K562 (cell line): Measurements from ENCODE around the gene TTC28. TPM values are rescaled to one million over a fixed set of nuclear protein-coding genes. Genes with fewer than 3 reads are reported as not detected.

Experiments
- ATAC-seq: fragments of 200-7000 bp; cut with Tn5 transposase; 3 replicates; pipeline ENCODE4 v1.9.1; 2020; ENCODE audit warnings: moderate library complexity
- BruUV-seq: library from RNA; stranded (reverse); fragments of 400-500 nt; replicated peaks from 2 replicates; lab custom pipeline; 2021; lab: Mats Ljungman, UMichigan
- CTCF ChIA-PET: fragments of 300-600 bp; formaldehyde crosslinking; extraction: SDS; loops from one replicate; lab custom pipeline; 2021; ENCODE audit warnings: low intra/inter-chr PET ratio; lab: Yijun Ruan, JAX
- POLR2A ChIA-PET: fragments of 300-600, 350-650 bp; sonication (Branson Sonifier 250); formaldehyde crosslinking; extraction: SDS; loops from one replicate; lab custom pipeline; 2021; ENCODE audit warnings: antibody characterized with exemption, inconsistent platforms; lab: Yijun Ruan, JAX
- DNase-seq, 4 experiments: peaks; one replicate each; pipeline versions ENCODE4 v3.0.0 to v3.0.0-alpha.2; 2011 to 2018; ENCODE audit warnings: low spot score in 3 of 4, mixed read lengths in 3 of 4; ENCODE audit errors: extremely low read depth in 1 of 4
- FAIRE-seq: peaks from 2 replicates; lab custom pipeline; 2011; peaks lifted over from hg19 to GRCh38; lab: Jason Lieb, UNC
- H2AFZ ChIP-seq: 2 replicates; pipeline ENCODE4 v1.6.0; 2011; ENCODE audit warnings: low read depth, low read length, control low read depth, inconsistent platforms
- H3K27ac ChIP-seq: fragments of 200-600 bp; 3 replicates; pipeline ENCODE4 v1.8.0; 2011; ENCODE audit warnings: low read depth, mild to moderate bottlenecking, control low read depth, inconsistent platforms, low read length, moderate library complexity, mixed read lengths; ENCODE audit errors: extremely low read depth
- H3K27me3 ChIP-seq, 2 experiments: fragments of 300-600 bp in 1 of 2; 2 replicates in 1 of 2; 3 replicates in 1 of 2; pipeline versions ENCODE4 v1.6.0 to v1.8.0; 2011; ENCODE audit warnings: inconsistent platforms in 2 of 2, low read length in 2 of 2, mild to moderate bottlenecking in 1 of 2, mixed read lengths in 1 of 2, moderate library complexity in 1 of 2; ENCODE audit not compliant: control insufficient read depth in 2 of 2, insufficient read depth in 2 of 2
- H3K36me3 ChIP-seq: fragments of 300-600 bp; 3 replicates; pipeline ENCODE4 v1.8.0; 2011; ENCODE audit warnings: mild to moderate bottlenecking, low read length, inconsistent platforms; ENCODE audit not compliant: control insufficient read depth, insufficient read depth
- H3K4me1 ChIP-seq, 2 experiments: fragments of 200-600 bp in 1 of 2; replicated peaks in 1 of 2; 2 replicates in 1 of 2; 3 replicates in 1 of 2; pipeline versions ENCODE4 v1.5.1 to v1.8.0; 2011; ENCODE audit warnings: inconsistent platforms in 2 of 2, low read length in 2 of 2, mild to moderate bottlenecking in 1 of 2, mixed read lengths in 1 of 2, moderate library complexity in 1 of 2; ENCODE audit not compliant: control insufficient read depth in 2 of 2, insufficient read depth in 2 of 2
- H3K4me2 ChIP-seq: 2 replicates; pipeline ENCODE4 v1.6.1; 2011; ENCODE audit warnings: low read length, control low read depth, inconsistent platforms, mixed read lengths; ENCODE audit not compliant: insufficient read depth
- H3K4me3 ChIP-seq: fragments of 200-600 bp; sonication (generic), shearing (Covaris generic); 2 replicates; pipeline ENCODE4 v1.5.1; 2016; ENCODE audit warnings: control low read depth, inconsistent platforms
- H3K79me2 ChIP-seq: fragments of 200-600 bp; 3 replicates; pipeline ENCODE4 v1.8.0; 2011; ENCODE audit warnings: low read length, inconsistent platforms; ENCODE audit not compliant: control insufficient read depth, insufficient read depth
- H3K9ac ChIP-seq, 2 experiments: 2 replicates each; pipeline versions ENCODE4 v1.6.0 to v1.6.1; 2011; ENCODE audit warnings: low read depth in 2 of 2, low read length in 2 of 2, control low read depth in 1 of 2, inconsistent platforms in 1 of 2, mild to moderate bottlenecking in 1 of 2, mixed read lengths in 1 of 2; ENCODE audit not compliant: insufficient read depth in 1 of 2
- H3K9me1 ChIP-seq: one replicate; pipeline ENCODE4 v1.6.0; 2011; ENCODE audit warnings: inconsistent platforms, mild to moderate bottlenecking, low read length, moderate library complexity; ENCODE audit not compliant: control insufficient read depth, insufficient read depth
- H3K9me3 ChIP-seq: replicated peaks from 2 replicates; pipeline ENCODE4 v1.5.1; 2011; ENCODE audit warnings: low read depth, low read length, inconsistent platforms; ENCODE audit not compliant: control insufficient read depth, insufficient read depth
- H4K20me1 ChIP-seq: replicated peaks from 2 replicates; pipeline ENCODE4 v1.6.1; 2011; ENCODE audit warnings: low read length, inconsistent platforms, mixed read lengths; ENCODE audit not compliant: control insufficient read depth, insufficient read depth
- ATF7 ChIP-seq: fragments of 450-650 bp; IDR thresholded peaks from 2 replicates; pipeline ENCODE4 v1.7.1; 2014; ENCODE audit warnings: mild to moderate bottlenecking, moderate library complexity
- COPS2 ChIP-seq: fragments of 450-650 bp; conservative IDR thresholded peaks from 2 replicates; pipeline ENCODE4 v1.6.1; 2016; ENCODE audit warnings: mild to moderate bottlenecking, moderate library complexity
- E2F4 ChIP-seq: sonication (generic); formaldehyde crosslinking; IDR thresholded peaks from 2 replicates; pipeline ENCODE4 v1.8.0; 2022; ENCODE audit warnings: mild to moderate bottlenecking, low read depth, missing genetic modification reagents
- EGR1 ChIP-seq: fragments of 450-650 bp; conservative IDR thresholded peaks from 2 replicates; pipeline ENCODE4 v1.6.1; 2017; ENCODE audit warnings: mild to moderate bottlenecking
- GTF2E2 ChIP-seq: fragments of 200-800 bp; sonication (Bioruptor generic); IDR thresholded peaks from 2 replicates; pipeline ENCODE4 v1.6.1; 2016; ENCODE audit warnings: missing genetic modification characterization, missing compliant biosample characterization
- JUND ChIP-seq, 2 experiments: IDR thresholded peaks; 2 replicates in 1 of 2; 3 replicates in 1 of 2; pipeline ENCODE4 v1.6.1; 2011; ENCODE audit warnings: borderline replicate concordance in 2 of 2, low read depth in 2 of 2, low read length in 2 of 2, improper control_type of control experiment in 1 of 2, missing biosample characterization in 1 of 2, missing genetic modification characterization in 1 of 2, missing genetic modification reagents in 1 of 2
- MEIS2 ChIP-seq: fragments of 450-650 bp; IDR thresholded peaks from 2 replicates; pipeline ENCODE4 v1.6.1; 2014; ENCODE audit warnings: mild to moderate bottlenecking; ENCODE audit not compliant: partially characterized antibody
- PKNOX1 ChIP-seq: fragments of 450-650 bp; IDR thresholded peaks from 2 replicates; pipeline ENCODE4 v1.6.1; 2016
- TRIM24 ChIP-seq, 2 experiments: fragments of 450-650 bp; IDR thresholded peaks; 2 replicates each; pipeline ENCODE4 v1.6.1; 2016
- ZBTB2 ChIP-seq: fragments of 450-650 bp; IDR thresholded peaks from 2 replicates; pipeline ENCODE4 v1.6.1; 2016; ENCODE audit warnings: antibody characterized with exemption
- ZKSCAN3 ChIP-seq: fragments of 250-450 bp; sonication (Bioruptor Pico); IDR thresholded peaks from 2 replicates; pipeline ENCODE4 v1.4.0; 2020
- ZNF384 ChIP-seq: IDR thresholded peaks from 2 replicates; pipeline ENCODE4 v1.6.1; 2012; ENCODE audit warnings: low read depth, low read length, improper control_type of control experiment
- WGBS: fragments of 100-300 bp; shearing (Covaris generic); methylation state at CpG from one replicate; pipeline ENCODE4 v1.1.6; 2016; ENCODE audit warnings: low coverage, mixed read lengths; ENCODE audit not compliant: insufficient coverage; ENCODE audit errors: missing lambda C conversion rate; 5-methylcytosine and 5-hydroxymethylcytosine counted together
- in situ Hi-C: fragments of 300-500 bp; cut with MboI; formaldehyde crosslinking; loops from 4 replicates; pipeline ENCODE4 v1.15.0; 2018; ENCODE audit warnings: inconsistent platforms, mixed read lengths
- intact Hi-C: fragments of 100-400 bp; cut with micrococcal nuclease; formaldehyde crosslinking; loops from 2 replicates; pipeline ENCODE4 v1.14.2; 2022
- polyA plus RNA-seq, 8 experiments: library from polyadenylated mRNA; depleted of rRNA in 4 of 8; stranded (reverse) in 5 of 8; unstranded in 3 of 8; fragments of >200 nt; fragmentation: Nextera tagmentation in 2 of 8; fragmentation: Illumina TruSeq in 1 of 8; extraction: Ambion mirVana in 2 of 8; extraction: Trizol in 1 of 8; gene quantifications; 2 replicates each; pipeline versions ENCODE4 v1.2.1 to v1.2.3, GENCODE V29; 2011 to 2014; ENCODE audit warnings: inconsistent platforms in 1 of 8, missing spikeins in 1 of 8
- total RNA-seq, 7 experiments: library from RNA; depleted of rRNA in 6 of 7; stranded (reverse); fragments of >200 nt in 6 of 7; fragmentation: Illumina TruSeq in 2 of 7; extraction: Trizol in 2 of 7; gene quantifications; 2 replicates each; pipeline versions ENCODE4 v1.2.1 to v1.2.3, GENCODE V29; 2011 to 2021; ENCODE audit warnings: low replicate concordance in 1 of 7
- TF ChIP-seq, protein P1 (sequence below): sonication (generic); formaldehyde crosslinking; IDR thresholded peaks from 2 replicates; pipeline ENCODE4 v1.8.0; 2022; ENCODE audit warnings: mild to moderate bottlenecking, missing genetic modification reagents, borderline replicate concordance

TTC28 gene
- total and polyA plus RNA-seq, 9 of the 15 experiments (the other 6 are each of a cell fraction or from before 2014, with no cell fraction given): 0.22 to 10.7 (median 3.1) TPM

GRCh38 chr22:28484662-28485061 is 195.0 kb downstream of the TTC28 start (continued):
- TF ChIP-seq ZNF384 (no peak), ATF7 (no peak), ZBTB2 (no peak), MEIS2 (peak; percentile 62)
- TF ChIP-seq, all 486 proteins: peak for 3

DNA sequence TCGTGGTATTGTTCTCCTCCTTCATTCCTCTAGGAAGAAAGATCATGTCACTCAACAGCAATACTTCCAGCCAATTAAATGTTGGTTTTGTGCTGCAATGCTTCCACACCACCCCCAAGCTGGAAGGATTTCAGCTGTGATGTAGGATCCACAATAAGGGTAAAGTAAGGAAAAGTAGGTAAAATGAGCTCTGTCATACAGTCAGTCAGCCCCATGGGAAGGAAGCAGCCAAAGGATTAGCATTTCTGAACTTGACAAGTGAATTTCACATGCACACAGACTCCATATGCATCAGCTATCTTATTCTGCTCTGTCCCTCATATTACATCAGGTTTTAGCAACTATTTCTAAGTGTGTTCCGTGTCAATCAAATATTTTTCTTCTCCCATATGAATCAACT is 197.9 kb downstream of the TTC28 start:
- H3K36me3 ChIP-seq: no peaks in the 10 kb centered on the region
- no peaks in the 10 kb centered on the region for H3K27me3 ChIP-seq
- TF ChIP-seq, protein P1, sequence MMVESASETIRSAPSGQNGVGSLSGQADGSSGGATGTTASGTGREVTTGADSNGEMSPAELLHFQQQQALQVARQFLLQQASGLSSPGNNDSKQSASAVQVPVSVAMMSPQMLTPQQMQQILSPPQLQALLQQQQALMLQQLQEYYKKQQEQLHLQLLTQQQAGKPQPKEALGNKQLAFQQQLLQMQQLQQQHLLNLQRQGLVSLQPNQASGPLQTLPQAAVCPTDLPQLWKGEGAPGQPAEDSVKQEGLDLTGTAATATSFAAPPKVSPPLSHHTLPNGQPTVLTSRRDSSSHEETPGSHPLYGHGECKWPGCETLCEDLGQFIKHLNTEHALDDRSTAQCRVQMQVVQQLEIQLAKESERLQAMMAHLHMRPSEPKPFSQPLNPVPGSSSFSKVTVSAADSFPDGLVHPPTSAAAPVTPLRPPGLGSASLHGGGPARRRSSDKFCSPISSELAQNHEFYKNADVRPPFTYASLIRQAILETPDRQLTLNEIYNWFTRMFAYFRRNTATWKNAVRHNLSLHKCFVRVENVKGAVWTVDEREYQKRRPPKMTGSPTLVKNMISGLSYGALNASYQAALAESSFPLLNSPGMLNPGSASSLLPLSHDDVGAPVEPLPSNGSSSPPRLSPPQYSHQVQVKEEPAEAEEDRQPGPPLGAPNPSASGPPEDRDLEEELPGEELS (CRISPR knock-in tag): no peak
- TF ChIP-seq TRIM24 (IDR thresholded peaks at IDR 0.05) (peak in 1 of 2 experiments; percentile 37; a peak in 1 of 4 replicates), COPS2 (no peak), ZKSCAN3 (no peak), PKNOX1 (peak; percentile 57), GTF2E2 (tag) (no peak), JUND (IDR thresholded peaks at IDR 0.05; ENCODE audit: borderline replicate concordance, low read depth, low read length) (no peak), JUND (tag; IDR thresholded peaks at IDR 0.05; ENCODE audit: borderline replicate concordance, low read depth, low read length) (no peak), E2F4 (CRISPR knock-in tag) (no peak), EGR1 (no peak)
- no peaks in the 10 kb centered on the region for H3K9me3 ChIP-seq
- ATAC-seq: no peak
- in situ Hi-C loops (no loop called here), intact Hi-C loops (no loop called here)
- FAIRE-seq: no peak
- WGBS: 39% methylated on average over 2 of the region's 2 CpGs
- DNase-seq: no peak
- no peak overlapping the region for H3K9ac ChIP-seq
- H3K79me2 ChIP-seq: no peaks in the 10 kb centered on the region
- ChIA-PET CTCF (no interaction called here), POLR2A (interaction anchor here (1.6 kb wide), 1 partner anchor 20 kb away, joined by 4 read pairs; no protein-coding TSS in a partner anchor)
- no peaks in the 10 kb centered on the region for H3K4me1 ChIP-seq
- H3K4me3 ChIP-seq: no peak overlapping the region
- no TSS peak for BruUV-seq
- H3K27ac ChIP-seq: no peak overlapping the region
- H3K9me1 ChIP-seq: no peaks in the 10 kb centered on the region
- H2AFZ ChIP-seq: no peak overlapping the region
- H3K4me2 ChIP-seq: no peak overlapping the region
- no peaks in the 10 kb centered on the region for H4K20me1 ChIP-seq
